ENCODE measurements around the gene TM9SF4.
"Not testable (repeated sequence)": the region's sequence is repeated elsewhere in the genome, so short reads cannot be mapped to it uniquely, and the experiment has no call there.

DNA sequence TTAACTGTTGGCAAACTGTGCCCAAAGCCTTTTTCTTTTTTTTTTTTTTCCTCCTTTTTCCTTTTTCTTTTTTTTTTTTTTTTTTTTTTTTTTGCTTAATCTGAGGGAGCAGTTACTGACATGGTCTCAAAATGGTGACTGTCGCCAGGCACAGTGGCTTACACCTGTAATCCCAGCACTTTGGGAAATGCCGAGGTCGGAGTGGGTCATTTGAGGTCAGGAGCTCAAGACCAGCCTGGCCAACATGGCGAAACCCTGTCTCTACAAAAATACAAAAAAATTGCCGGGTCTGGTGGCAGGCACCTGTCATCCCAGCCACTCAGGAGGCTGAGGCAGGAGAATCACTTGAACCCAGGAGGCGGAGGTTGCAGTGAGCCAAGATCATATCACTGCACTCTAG, 7.3 kb downstream of the TM9SF4 start:
- TF ChIP-seq, protein P1, sequence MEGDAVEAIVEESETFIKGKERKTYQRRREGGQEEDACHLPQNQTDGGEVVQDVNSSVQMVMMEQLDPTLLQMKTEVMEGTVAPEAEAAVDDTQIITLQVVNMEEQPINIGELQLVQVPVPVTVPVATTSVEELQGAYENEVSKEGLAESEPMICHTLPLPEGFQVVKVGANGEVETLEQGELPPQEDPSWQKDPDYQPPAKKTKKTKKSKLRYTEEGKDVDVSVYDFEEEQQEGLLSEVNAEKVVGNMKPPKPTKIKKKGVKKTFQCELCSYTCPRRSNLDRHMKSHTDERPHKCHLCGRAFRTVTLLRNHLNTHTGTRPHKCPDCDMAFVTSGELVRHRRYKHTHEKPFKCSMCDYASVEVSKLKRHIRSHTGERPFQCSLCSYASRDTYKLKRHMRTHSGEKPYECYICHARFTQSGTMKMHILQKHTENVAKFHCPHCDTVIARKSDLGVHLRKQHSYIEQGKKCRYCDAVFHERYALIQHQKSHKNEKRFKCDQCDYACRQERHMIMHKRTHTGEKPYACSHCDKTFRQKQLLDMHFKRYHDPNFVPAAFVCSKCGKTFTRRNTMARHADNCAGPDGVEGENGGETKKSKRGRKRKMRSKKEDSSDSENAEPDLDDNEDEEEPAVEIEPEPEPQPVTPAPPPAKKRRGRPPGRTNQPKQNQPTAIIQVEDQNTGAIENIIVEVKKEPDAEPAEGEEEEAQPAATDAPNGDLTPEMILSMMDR (IDR thresholded peaks at IDR 0.05; ENCODE audit: insufficient read depth, low read length): not testable (repeated sequence)
- TF ChIP-seq, protein P2, sequence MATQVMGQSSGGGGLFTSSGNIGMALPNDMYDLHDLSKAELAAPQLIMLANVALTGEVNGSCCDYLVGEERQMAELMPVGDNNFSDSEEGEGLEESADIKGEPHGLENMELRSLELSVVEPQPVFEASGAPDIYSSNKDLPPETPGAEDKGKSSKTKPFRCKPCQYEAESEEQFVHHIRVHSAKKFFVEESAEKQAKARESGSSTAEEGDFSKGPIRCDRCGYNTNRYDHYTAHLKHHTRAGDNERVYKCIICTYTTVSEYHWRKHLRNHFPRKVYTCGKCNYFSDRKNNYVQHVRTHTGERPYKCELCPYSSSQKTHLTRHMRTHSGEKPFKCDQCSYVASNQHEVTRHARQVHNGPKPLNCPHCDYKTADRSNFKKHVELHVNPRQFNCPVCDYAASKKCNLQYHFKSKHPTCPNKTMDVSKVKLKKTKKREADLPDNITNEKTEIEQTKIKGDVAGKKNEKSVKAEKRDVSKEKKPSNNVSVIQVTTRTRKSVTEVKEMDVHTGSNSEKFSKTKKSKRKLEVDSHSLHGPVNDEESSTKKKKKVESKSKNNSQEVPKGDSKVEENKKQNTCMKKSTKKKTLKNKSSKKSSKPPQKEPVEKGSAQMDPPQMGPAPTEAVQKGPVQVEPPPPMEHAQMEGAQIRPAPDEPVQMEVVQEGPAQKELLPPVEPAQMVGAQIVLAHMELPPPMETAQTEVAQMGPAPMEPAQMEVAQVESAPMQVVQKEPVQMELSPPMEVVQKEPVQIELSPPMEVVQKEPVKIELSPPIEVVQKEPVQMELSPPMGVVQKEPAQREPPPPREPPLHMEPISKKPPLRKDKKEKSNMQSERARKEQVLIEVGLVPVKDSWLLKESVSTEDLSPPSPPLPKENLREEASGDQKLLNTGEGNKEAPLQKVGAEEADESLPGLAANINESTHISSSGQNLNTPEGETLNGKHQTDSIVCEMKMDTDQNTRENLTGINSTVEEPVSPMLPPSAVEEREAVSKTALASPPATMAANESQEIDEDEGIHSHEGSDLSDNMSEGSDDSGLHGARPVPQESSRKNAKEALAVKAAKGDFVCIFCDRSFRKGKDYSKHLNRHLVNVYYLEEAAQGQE (IDR thresholded peaks at IDR 0.05; ENCODE audit: insufficient replicate concordance, low read depth): not testable (repeated sequence)
- not testable (repeated sequence) for TF ChIP-seq GABPA, POLR2AphosphoS5 (IDR thresholded peaks at IDR 0.05; ENCODE audit: low read depth)

Measured in HL-60 (cell line).